ENCODE data around the gene SNX21.
"Not testable (repeated sequence)": the region's sequence is repeated elsewhere in the genome, so short reads cannot be mapped to it uniquely, and the experiment has no call there.

Gene SNX21, protein sequence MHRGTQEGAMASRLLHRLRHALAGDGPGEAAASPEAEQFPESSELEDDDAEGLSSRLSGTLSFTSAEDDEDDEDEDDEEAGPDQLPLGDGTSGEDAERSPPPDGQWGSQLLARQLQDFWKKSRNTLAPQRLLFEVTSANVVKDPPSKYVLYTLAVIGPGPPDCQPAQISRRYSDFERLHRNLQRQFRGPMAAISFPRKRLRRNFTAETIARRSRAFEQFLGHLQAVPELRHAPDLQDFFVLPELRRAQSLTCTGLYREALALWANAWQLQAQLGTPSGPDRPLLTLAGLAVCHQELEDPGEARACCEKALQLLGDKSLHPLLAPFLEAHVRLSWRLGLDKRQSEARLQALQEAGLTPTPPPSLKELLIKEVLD

DNA sequence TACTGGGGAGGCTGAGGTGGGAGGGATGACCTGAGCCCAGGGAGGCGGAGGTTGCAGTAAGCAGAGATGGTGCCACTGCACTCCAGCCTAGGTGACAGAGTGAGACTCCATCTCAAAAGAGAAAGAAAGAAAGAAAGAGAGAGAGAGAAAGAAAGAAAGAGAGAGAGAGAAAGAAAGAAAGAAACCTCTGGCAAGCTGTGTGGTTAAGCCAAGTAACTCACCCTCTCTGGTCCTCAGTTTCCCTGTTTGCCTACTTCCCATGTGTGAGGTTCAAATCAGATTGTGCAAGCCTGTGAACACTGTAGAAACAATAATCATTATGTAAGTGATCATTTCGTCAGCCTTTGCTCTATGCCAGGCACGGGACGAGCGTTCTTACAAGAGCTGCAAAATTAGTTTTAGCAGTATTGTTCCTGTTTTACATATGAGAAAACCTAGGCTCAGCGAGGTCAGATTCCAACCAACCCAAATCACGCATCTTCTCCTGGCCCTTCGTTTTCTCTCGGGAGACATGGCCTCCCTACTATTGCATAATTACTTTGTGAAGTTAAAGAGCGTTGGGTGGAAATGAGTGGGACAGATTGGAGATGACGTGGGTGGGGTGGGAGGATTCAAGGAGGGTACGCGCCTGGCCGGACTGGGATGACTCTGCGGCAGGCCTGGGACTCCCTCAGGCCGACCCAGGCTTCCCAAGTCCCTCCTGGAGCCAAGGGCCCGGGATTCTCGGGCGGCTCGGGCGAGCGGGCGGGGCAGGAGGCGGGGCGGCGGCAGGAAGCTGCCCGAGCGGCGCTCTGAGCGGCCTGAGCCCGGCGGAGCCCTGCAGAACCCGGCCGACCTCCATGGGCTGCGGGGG lies at the start of gene SNX21:
SNX21 (plus strand) TSS at position 770 of the 853 bp plus-strand sequence. CDS start 121 bp downstream, outside the sequence.
- Mint-ChIP-seq H3K4me1 (ENCODE audit: low read depth) (peaks cover 47% of the 10 kb centered on the region), H3K9me3 (no peaks in the 10 kb centered on the region), H3K36me3 (ENCODE audit: low read depth) (no peaks in the 10 kb centered on the region), H3K4me3 (peak within 1 kb of the TSS; percentile 77), H3K27ac (peak within 1 kb of the TSS; percentile 84), H3K27me3 (peaks cover 3% of the 10 kb centered on the region)
- intact Hi-C loops (cut with micrococcal nuclease): no loop called here

- H3K9me3 Mint-ChIP-seq: no peaks in the 10 kb centered on the region
- no peak overlapping the region for H3K4me3 Mint-ChIP-seq
- intact Hi-C loops (cut with micrococcal nuclease): no loop called here
- peaks cover 29% of the 10 kb centered on the region for H3K4me1 Mint-ChIP-seq (ENCODE audit: low read depth)
- H3K27ac Mint-ChIP-seq: no peak overlapping the region
- H3K36me3 Mint-ChIP-seq (ENCODE audit: low read depth): peaks cover 13% of the 10 kb centered on the region
- peaks cover 3% of the 10 kb centered on the region for H3K27me3 Mint-ChIP-seq
Measured at GRCh38 chr20:45788351-45788750, 45.2 kb upstream of the SNX21 start.

- Mint-ChIP-seq H3K4me3 (peak overlapping the region; percentile 84), H3K36me3 (ENCODE audit: low read depth) (peaks cover 54% of the 10 kb centered on the region), H3K9me3 (no peaks in the 10 kb centered on the region), H3K27ac (peak overlapping the region; percentile 87), H3K4me1 (ENCODE audit: low read depth) (peaks cover 31% of the 10 kb centered on the region), H3K27me3 (peaks cover under 1% of the 10 kb centered on the region)
- intact Hi-C loops (cut with micrococcal nuclease): no loop called here
Measured at GRCh38 chr20:45792317-45793118, 41.1 kb upstream of the SNX21 start.

GRCh38 chr20:45796337-45797065 lies 37.1 kb upstream of the SNX21 start:
- Mint-ChIP-seq H3K9me3 (no peaks in the 10 kb centered on the region), H3K4me3 (no peak overlapping the region), H3K27ac (no peak overlapping the region), H3K36me3 (ENCODE audit: low read depth) (peaks cover 85% of the 10 kb centered on the region), H3K4me1 (ENCODE audit: low read depth) (peaks cover 39% of the 10 kb centered on the region), H3K27me3 (no peaks in the 10 kb centered on the region)
- intact Hi-C loops (cut with micrococcal nuclease): no loop called here

DNA sequence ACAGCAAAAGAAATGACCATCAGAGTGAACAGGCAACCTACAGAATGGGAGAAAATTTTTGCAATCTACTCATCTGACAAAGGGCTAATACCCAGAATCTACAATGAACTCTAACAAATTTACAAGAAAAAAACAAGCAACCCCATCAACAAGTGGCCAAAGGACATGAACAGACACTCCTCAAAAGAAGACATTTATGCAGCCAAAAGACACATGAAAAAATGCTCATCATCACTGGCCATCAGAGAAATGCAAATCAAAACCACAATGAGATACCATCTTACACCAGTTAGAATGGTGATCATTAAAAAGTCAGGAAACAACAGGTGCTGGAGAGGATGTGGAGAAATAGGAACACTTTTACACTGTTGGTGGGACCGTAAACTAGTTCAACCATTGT lies 36.1 kb upstream of the SNX21 start:
- intact Hi-C loops (cut with micrococcal nuclease); H3K9me3 Mint-ChIP-seq; H3K27ac Mint-ChIP-seq; H3K27me3 Mint-ChIP-seq; H3K4me3 Mint-ChIP-seq: not testable (repeated sequence)
- H3K4me1 Mint-ChIP-seq (ENCODE audit: low read depth): peaks cover 36% of the 10 kb centered on the region
- peaks cover 91% of the 10 kb centered on the region for H3K36me3 Mint-ChIP-seq (ENCODE audit: low read depth)

DNA sequence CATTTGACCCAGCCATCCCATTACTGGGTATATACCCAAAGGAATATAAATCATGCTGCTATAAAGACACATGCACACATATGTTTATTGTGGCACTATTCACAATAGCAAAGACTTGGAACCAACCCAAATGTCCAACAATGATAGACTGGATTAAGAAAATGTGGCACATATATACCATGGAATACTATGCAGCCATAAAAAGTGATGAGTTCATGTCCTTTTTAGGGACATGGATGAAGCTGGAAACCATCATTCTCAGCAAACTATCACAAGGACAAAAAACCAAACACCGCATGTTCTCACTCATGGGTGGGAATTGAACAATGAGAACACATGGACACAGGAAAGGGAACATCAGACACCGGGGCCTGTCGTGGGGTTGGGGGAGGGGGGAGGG lies 35.6 kb upstream of the SNX21 start:
- H3K9me3 Mint-ChIP-seq, H3K27me3 Mint-ChIP-seq, H3K4me3 Mint-ChIP-seq, H3K27ac Mint-ChIP-seq: not testable (repeated sequence)
- intact Hi-C loops (cut with micrococcal nuclease): loop anchor here (2.0 kb wide), 1 partner anchor 165 kb away; no protein-coding TSS in a partner anchor
- Mint-ChIP-seq H3K4me1 (ENCODE audit: low read depth) (peaks cover 31% of the 10 kb centered on the region), H3K36me3 (ENCODE audit: low read depth) (peaks cover 91% of the 10 kb centered on the region)

GRCh38 chr20:45798935-45799642 lies 34.5 kb upstream of the SNX21 start:
- Mint-ChIP-seq H3K36me3 (ENCODE audit: low read depth) (peaks cover 91% of the 10 kb centered on the region), H3K4me3 (no peak overlapping the region), H3K4me1 (ENCODE audit: low read depth) (peaks cover 29% of the 10 kb centered on the region), H3K9me3 (no peaks in the 10 kb centered on the region), H3K27me3 (no peaks in the 10 kb centered on the region), H3K27ac (peak overlapping the region; percentile 20)
- intact Hi-C loops (cut with micrococcal nuclease): loop anchor here (2.0 kb wide), 1 partner anchor 164 kb away; no protein-coding TSS in a partner anchor

- H3K9me3 Mint-ChIP-seq: no peaks in the 10 kb centered on the region
- no peak overlapping the region for H3K27ac Mint-ChIP-seq
- no peak overlapping the region for H3K4me3 Mint-ChIP-seq
- peaks cover 18% of the 10 kb centered on the region for H3K4me1 Mint-ChIP-seq (ENCODE audit: low read depth)
- intact Hi-C loops (cut with micrococcal nuclease): loop anchor here (10.0 kb wide), 1 partner anchor 83 kb away; the partner anchor contains the start of genes SPATA25 and ZSWIM1
- H3K27me3 Mint-ChIP-seq: no peaks in the 10 kb centered on the region
- H3K36me3 Mint-ChIP-seq (ENCODE audit: low read depth): peaks cover 91% of the 10 kb centered on the region
Measured at GRCh38 chr20:45801851-45802250, 31.7 kb upstream of the SNX21 start.

DNA sequence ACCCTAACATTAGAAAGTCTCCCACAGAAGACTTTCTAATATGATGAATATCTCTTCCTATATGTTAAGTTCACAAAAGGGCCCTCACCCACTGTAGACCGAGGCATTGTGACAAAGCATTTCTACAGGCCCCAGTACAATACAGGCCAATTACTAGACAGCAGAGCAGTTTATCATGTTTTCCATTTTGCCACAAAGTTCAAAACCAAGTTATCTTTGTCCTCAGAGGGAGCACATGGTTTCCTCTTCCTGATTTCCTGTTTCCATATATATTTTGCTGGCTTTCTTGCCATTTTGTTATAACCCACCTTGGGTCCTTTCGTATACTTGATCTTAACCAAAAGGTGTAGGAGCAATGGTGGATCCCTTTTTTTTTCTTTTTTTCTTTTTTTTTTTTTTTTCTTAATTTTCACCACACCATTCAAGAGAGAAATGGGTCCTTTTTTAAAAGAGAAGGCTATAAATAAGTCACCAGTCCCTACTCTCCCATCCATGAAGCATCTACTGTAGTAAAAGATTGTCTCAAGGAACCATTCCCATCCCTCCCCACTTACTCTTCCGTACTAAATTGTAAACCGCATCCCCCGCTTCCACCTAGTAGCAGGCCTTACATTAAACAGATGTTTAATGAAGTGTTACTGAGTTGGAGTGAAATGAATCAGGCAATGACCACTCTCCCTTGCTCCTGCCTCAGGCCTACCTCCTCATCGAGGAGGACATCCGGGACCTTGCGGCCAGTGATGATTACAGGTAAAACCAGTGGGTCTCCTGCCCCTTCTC lies 23.2 kb upstream of the SNX21 start:
- no peak overlapping the region for H3K27ac Mint-ChIP-seq
- no peaks in the 10 kb centered on the region for H3K27me3 Mint-ChIP-seq
- peaks cover 18% of the 10 kb centered on the region for H3K4me1 Mint-ChIP-seq (ENCODE audit: low read depth)
- intact Hi-C loops (cut with micrococcal nuclease): no loop called here
- H3K9me3 Mint-ChIP-seq: no peaks in the 10 kb centered on the region
- H3K4me3 Mint-ChIP-seq: no peak overlapping the region
- peaks cover 68% of the 10 kb centered on the region for H3K36me3 Mint-ChIP-seq (ENCODE audit: low read depth)

DNA sequence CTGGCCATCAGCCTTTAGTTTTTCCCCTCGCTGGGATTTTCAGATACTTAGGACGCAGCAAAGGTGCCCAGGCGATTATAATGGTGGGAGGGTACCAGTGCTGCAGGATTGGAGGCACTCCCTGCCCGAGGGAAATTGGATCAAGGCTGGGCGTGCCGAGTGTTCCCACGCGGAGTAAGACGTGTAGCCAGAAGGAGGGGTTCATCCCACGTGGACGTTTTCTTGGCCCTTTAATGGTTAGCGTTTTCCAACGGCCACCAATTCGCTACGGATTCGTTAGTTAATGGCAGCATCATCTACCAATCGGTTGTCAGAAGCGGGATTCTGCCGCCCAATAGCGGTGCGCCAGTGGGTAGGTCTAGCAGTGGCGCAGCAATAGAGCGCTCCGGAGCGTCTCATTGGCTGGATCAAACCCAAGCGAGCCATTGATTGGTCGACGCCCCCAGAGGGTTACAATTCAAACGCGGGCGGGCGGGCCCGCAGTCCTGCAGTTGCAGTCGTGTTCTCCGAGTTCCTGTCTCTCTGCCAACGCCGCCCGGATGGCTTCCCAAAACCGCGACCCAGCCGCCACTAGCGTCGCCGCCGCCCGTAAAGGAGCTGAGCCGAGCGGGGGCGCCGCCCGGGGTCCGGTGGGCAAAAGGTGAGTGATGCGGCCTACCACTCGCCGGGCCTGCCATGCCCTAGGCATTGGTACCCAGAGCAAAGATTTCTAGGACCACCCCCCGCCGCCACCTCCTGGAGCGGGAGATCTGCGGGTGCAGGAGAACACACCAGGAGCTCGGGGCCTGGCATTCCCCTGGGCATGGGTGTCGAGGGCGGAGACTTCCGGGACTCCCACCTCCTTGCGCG lies 21.2 kb upstream of the SNX21 start, which contains the start of gene UBE2C:
UBE2C (plus strand) TSS at position 488 of the 849 bp plus-strand sequence; CDS start at position 540, 52 bp downstream.
- Mint-ChIP-seq H3K4me3 (peak within 1 kb of the TSS; percentile 83), H3K36me3 (ENCODE audit: low read depth) (peaks cover 48% of the 10 kb centered on the region), H3K4me1 (ENCODE audit: low read depth) (peaks cover 18% of the 10 kb centered on the region), H3K9me3 (no peaks in the 10 kb centered on the region), H3K27me3 (no peaks in the 10 kb centered on the region), H3K27ac (peak within 1 kb of the TSS; percentile 39)
- intact Hi-C loops (cut with micrococcal nuclease): loop anchor here (2.0 kb wide), 1 partner anchor 44 kb away; the partner anchor contains the start of genes ACOT8 and ZSWIM3

DNA sequence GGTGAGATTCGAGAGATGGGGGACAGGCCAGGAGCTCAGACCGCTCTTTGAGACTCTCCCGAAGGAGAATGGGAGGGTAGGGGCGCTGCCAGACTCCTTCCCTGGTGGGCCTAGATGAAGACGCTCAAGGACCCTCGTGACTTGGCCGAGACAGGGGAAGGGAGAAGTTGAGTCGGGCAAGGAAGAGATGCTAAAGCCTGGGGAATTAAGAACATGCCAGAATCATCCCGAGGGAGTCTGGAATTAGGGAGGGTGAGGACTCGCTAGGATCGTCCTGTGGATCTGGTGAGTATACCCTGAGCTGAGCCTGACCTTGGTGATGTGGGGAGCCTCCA lies 20.6 kb upstream of the SNX21 start:
- H3K27me3 Mint-ChIP-seq: no peaks in the 10 kb centered on the region
- peak overlapping the region; percentile 39 for H3K27ac Mint-ChIP-seq
- H3K4me1 Mint-ChIP-seq (ENCODE audit: low read depth): peaks cover 18% of the 10 kb centered on the region
- H3K36me3 Mint-ChIP-seq (ENCODE audit: low read depth): peaks cover 42% of the 10 kb centered on the region
- peak overlapping the region; percentile 83 for H3K4me3 Mint-ChIP-seq
- H3K9me3 Mint-ChIP-seq: no peaks in the 10 kb centered on the region
- intact Hi-C loops (cut with micrococcal nuclease): loop anchor here (2.0 kb wide), 1 partner anchor 44 kb away; the partner anchor contains the start of genes ACOT8 and ZSWIM3
